ENCODE results near the gene MANF. TPM values are rescaled to one million over a fixed set of nuclear protein-coding genes. Genes with fewer than 3 reads are reported as not detected.
"Not testable (repeated sequence)": the region's sequence is repeated elsewhere in the genome, so short reads cannot be mapped to it uniquely, and the experiment has no call there.

The MANF gene
- total and polyA plus RNA-seq, 2 of the 13 experiments (the other 11 are each of a cell fraction or from before 2014, with no cell fraction given): 55.4 to 269 TPM

GRCh38 chr3:51362476-51362875 lies 22.6 kb upstream of the MANF start (continued):
- TF ChIP-seq ZNF709 (CRISPR knock-in tag; IDR thresholded peaks at IDR 0.05) (no peak), BCL6 (CRISPR knock-in tag; IDR thresholded peaks at IDR 0.05) (no peak), BHLHE40 (IDR thresholded peaks at IDR 0.05; ENCODE audit: low read length) (no peak), KAT7 (CRISPR knock-in tag; IDR thresholded peaks at IDR 0.05; ENCODE audit: borderline replicate concordance) (no peak), ZFY (CRISPR knock-in tag; IDR thresholded peaks at IDR 0.05) (no peak), SALL1 (CRISPR knock-in tag; IDR thresholded peaks at IDR 0.05) (no peak), ARID5B (CRISPR knock-in tag; IDR thresholded peaks at IDR 0.05) (no peak)

GRCh38 chr3:51368276-51368675 lies 16.8 kb upstream of the MANF start:
- in situ Hi-C loops (cut with HindIII; ENCODE audit: extremely low pct_ligation_motif_present, low pct_unique_long_range_greater_than_20kb); POLR2A ChIA-PET; H3K4me3 ChIP-seq (replicated peaks in 1 of 3; ENCODE audit: insufficient read depth in 1 of 3, low read depth in 2 of 3, low read length in 3 of 3); H3K36me3 ChIP-seq (replicated peaks in 1 of 2; ENCODE audit: control insufficient read depth in 1 of 2, insufficient read depth in 2 of 2, low read length in 2 of 2); FAIRE-seq; H3K27me3 ChIP-seq (ENCODE audit: control insufficient read depth in 1 of 2, insufficient read depth in 2 of 2, low read length in 2 of 2); H3K79me2 ChIP-seq (ENCODE audit: insufficient read depth, low read length); H3K27ac ChIP-seq (ENCODE audit: extremely low read length, insufficient read depth, low read length); H3K4me1 ChIP-seq (ENCODE audit: insufficient read depth, low read length); ATAC-seq; CTCF ChIA-PET (ENCODE audit: low intra/inter-chr PET ratio, low total read pairs); H3K9me3 ChIP-seq (ENCODE audit: low read length); H4K20me1 ChIP-seq (ENCODE audit: insufficient read depth, low read length); H3K4me2 ChIP-seq (ENCODE audit: low read depth, low read length); DNase-seq (ENCODE audit: low spot score); H2AFZ ChIP-seq (ENCODE audit: low read length); BruUV-seq (replicated peaks); H3K9ac ChIP-seq (ENCODE audit: insufficient read depth, low read depth, low read length); intact Hi-C loops (cut with micrococcal nuclease; ENCODE audit: unreplicated experiment): not testable (repeated sequence)
- WGBS (ENCODE audit: low lambda C conversion rate): 40% methylated on average over 1 of the region's 8 CpGs

Measured in HepG2 (cell line).